Activated T-helper 17 cell treated with anti-CD3 and anti-CD28 coated beads, Interleukin-2, amount 50 U/mL, for 72 hours (primary cell): ENCODE measurements around the gene PHF12. TPM values are rescaled to one million over a fixed set of nuclear protein-coding genes. Genes with fewer than 3 reads are reported as not detected.

ENCODE experiments used
- ATAC-seq: fragments of 150-1000 bp; cut with Tn5 transposase; replicated peaks from 2 replicates; pipeline ENCODE4 v1.10.0; 2021; ENCODE audit warnings: mild to moderate bottlenecking, moderate library complexity
- H3K27ac Mint-ChIP-seq: one replicate; pipeline ENCODE4 v1.8.0; 2022; ENCODE audit warnings: mixed read lengths
- H3K27me3 Mint-ChIP-seq: one replicate; pipeline ENCODE4 v1.8.0; 2022; ENCODE audit warnings: mixed read lengths
- H3K36me3 Mint-ChIP-seq: one replicate; pipeline ENCODE4 v1.8.0; 2022; ENCODE audit warnings: low read depth, mild to moderate bottlenecking, mixed read lengths
- H3K4me1 Mint-ChIP-seq: one replicate; pipeline ENCODE4 v1.8.0; 2022; ENCODE audit warnings: mixed read lengths
- H3K4me3 Mint-ChIP-seq: one replicate; pipeline ENCODE4 v1.8.0; 2022; ENCODE audit warnings: mild to moderate bottlenecking, mixed read lengths
- H3K9me3 Mint-ChIP-seq: one replicate; pipeline ENCODE4 v1.8.0; 2022; ENCODE audit warnings: mixed read lengths
- total RNA-seq, 2 donors: library from RNA; stranded (reverse); gene quantifications; one replicate each; pipeline ENCODE4 v1.2.3, GENCODE V29; 2022

Gene PHF12
- total RNA-seq, 2 donors from 2014 or later: 56.9 to 60.2 TPM

GRCh38 chr17:28953444-28954118 is 2.3 kb upstream of the PHF12 start:
- H3K36me3 Mint-ChIP-seq: peaks cover 22% of the 10 kb centered on the region
- ATAC-seq: no peak

GRCh38 chr17:28951991-28952975 is 965 bp upstream of the PHF12 start:
- Mint-ChIP-seq H3K27ac (no peak overlapping the region), H3K4me1 (peaks cover 9% of the 10 kb centered on the region), H3K27me3 (no peaks in the 10 kb centered on the region), H3K9me3 (no peaks in the 10 kb centered on the region), H3K36me3 (peaks cover 35% of the 10 kb centered on the region), H3K4me3 (no peak overlapping the region)
- ATAC-seq: peak; percentile 81

More at GRCh38 chr17:28953444-28954118, 2.3 kb upstream of the PHF12 start:
- Mint-ChIP-seq H3K4me3 (no peak overlapping the region), H3K4me1 (no peaks in the 10 kb centered on the region), H3K27ac (no peak overlapping the region), H3K9me3 (no peaks in the 10 kb centered on the region), H3K27me3 (no peaks in the 10 kb centered on the region)

DNA sequence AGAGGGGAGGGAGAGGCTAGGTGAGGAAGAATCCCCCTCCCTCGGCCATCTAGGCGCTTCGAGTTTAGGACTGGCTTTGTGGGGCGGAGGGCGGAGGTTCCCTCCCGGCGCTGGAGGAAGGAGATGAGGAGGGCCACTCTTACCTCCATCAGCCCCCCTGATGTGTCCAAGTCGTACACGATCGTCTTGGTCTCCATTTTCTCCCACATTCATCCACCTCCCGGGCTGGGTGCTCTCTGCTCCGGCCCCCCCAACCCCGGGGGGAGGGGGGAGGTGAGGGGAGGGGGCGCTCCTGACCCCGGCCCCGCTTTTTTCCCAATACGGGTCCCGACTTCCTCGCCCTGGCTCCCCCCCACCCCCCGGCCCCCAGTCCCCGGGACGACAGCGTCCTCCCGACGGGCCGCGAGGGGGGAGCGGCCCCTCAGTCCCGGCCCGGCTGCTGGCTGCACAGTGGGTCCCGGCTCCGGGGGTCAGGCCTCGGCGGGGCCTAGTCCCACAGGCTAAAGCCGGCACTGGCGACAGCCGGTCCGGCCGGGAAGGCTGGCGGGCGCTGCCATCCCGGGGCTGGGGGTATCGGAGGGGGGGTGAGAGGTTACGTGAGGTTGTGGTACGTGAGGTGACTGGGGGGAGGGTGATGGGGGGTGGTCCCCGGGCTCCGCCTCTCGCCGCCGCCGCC is 428 bp downstream of the PHF12 start:
- peak overlapping the region; percentile 97 for H3K4me3 Mint-ChIP-seq
- peak overlapping the region; percentile 80 for H3K27ac Mint-ChIP-seq
- ATAC-seq: peak; percentile 0
- no peaks in the 10 kb centered on the region for H3K27me3 Mint-ChIP-seq
- H3K36me3 Mint-ChIP-seq: peaks cover 48% of the 10 kb centered on the region
- no peaks in the 10 kb centered on the region for H3K9me3 Mint-ChIP-seq
- H3K4me1 Mint-ChIP-seq: peaks cover 18% of the 10 kb centered on the region

DNA sequence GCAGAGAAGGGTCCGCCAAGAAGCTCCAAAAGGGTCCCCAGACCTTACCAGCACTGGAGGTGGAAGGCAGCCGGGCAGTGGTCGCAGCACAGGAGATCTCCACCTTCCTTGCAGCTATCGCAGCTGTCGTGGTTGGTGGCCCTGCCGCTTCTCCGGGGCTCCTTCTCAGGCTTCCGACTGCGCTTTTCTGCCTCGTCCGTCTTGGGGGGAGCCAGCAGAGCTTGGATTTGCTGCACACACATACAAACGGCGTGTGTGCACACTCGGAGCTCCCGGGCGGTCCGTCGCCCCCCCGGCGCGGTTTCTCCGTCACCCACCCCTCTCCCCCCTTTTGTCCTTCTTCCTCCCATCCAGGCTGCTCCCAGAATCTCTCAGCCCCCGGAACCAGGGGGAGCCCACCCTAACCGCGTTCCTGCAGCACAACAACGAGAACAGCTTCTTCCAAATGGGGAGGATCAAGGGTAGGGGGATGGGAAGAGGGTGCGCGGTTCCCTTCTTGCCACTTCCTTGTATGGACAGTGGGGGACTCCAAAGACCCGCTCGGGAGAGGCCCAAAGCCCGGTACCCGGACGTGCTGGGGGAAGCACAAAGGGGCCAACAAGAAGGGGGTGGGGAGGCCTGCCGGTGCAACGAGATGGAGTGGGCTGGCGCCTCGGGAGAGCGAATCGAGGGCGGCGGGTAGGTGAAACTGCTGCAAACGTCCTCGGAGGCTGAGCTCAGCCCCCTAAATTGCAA is 1.1 kb downstream of the PHF12 start:
- H3K9me3 Mint-ChIP-seq: no peaks in the 10 kb centered on the region
- H3K4me3 Mint-ChIP-seq: peak overlapping the region; percentile 97
- no peaks in the 10 kb centered on the region for H3K27me3 Mint-ChIP-seq
- no peak for ATAC-seq
- peaks cover 55% of the 10 kb centered on the region for H3K36me3 Mint-ChIP-seq
- peak overlapping the region; percentile 93 for H3K27ac Mint-ChIP-seq
- peaks cover 23% of the 10 kb centered on the region for H3K4me1 Mint-ChIP-seq

- H3K36me3 Mint-ChIP-seq: peaks cover 63% of the 10 kb centered on the region
- H3K4me1 Mint-ChIP-seq: peaks cover 30% of the 10 kb centered on the region
- no peaks in the 10 kb centered on the region for H3K27me3 Mint-ChIP-seq
- ATAC-seq: peak; percentile 4
- H3K27ac Mint-ChIP-seq: peak overlapping the region; percentile 93
- H3K4me3 Mint-ChIP-seq: peak overlapping the region; percentile 97
- no peaks in the 10 kb centered on the region for H3K9me3 Mint-ChIP-seq
Observed at GRCh38 chr17:28949185-28950016, 1.9 kb downstream of the PHF12 start.

GRCh38 chr17:28948873-28949184 is 2.5 kb downstream of the PHF12 start:
- H3K36me3 Mint-ChIP-seq: peaks cover 68% of the 10 kb centered on the region
- no peaks in the 10 kb centered on the region for H3K9me3 Mint-ChIP-seq
- peaks cover 33% of the 10 kb centered on the region for H3K4me1 Mint-ChIP-seq
- H3K4me3 Mint-ChIP-seq: peak overlapping the region; percentile 97
- H3K27ac Mint-ChIP-seq: peak overlapping the region; percentile 93
- H3K27me3 Mint-ChIP-seq: no peaks in the 10 kb centered on the region
- no peak for ATAC-seq

- Mint-ChIP-seq H3K36me3 (peaks cover 73% of the 10 kb centered on the region), H3K4me3 (peak overlapping the region; percentile 97), H3K27ac (peak overlapping the region; percentile 93), H3K27me3 (no peaks in the 10 kb centered on the region), H3K4me1 (peaks cover 33% of the 10 kb centered on the region), H3K9me3 (no peaks in the 10 kb centered on the region)
- no peak for ATAC-seq
Observed at GRCh38 chr17:28948342-28948741, 3.0 kb downstream of the PHF12 start.

DNA sequence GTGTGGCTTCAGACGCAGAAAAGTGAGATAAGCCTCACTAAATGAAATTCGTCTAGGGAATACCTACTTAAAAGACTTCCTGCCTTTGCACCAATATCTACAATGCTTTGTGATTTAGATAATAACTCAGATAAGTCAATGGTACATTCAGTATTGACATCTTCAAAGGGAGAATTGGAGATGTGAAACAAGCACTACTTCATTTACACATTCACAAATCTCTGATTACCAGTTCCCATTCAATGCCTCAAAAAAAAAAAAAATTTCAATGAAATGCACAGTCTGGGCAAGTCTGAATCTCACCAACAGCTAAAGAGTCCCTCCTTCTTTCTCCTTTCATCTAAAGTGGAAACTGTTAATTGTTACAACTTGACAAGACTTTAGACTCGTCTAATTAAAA is 3.7 kb downstream of the PHF12 start:
- peak overlapping the region; percentile 93 for H3K27ac Mint-ChIP-seq
- no peaks in the 10 kb centered on the region for H3K27me3 Mint-ChIP-seq
- no peak for ATAC-seq
- H3K4me1 Mint-ChIP-seq: peaks cover 33% of the 10 kb centered on the region
- H3K9me3 Mint-ChIP-seq: no peaks in the 10 kb centered on the region
- H3K4me3 Mint-ChIP-seq: peak overlapping the region; percentile 97
- peaks cover 80% of the 10 kb centered on the region for H3K36me3 Mint-ChIP-seq

DNA sequence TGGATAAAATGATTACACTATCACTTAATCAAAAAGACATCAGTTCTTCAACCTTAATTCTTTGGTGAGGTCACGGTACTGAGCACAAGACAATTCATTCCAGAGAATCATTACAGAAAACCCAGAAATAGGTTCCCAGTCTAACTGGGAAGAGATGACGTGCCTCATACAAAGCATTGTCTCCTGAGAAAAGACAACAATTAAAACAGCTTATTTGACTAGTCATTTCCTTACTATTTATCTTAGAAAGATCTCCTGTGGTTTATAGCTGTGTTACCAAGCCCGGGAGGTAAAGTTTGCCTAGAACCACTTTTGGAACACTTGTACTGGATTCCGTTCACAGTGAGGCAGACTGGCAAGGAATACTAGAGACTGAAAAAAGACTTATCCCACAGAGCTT is 5.1 kb downstream of the PHF12 start:
- peak; percentile 54 for ATAC-seq
- H3K9me3 Mint-ChIP-seq: no peaks in the 10 kb centered on the region
- H3K36me3 Mint-ChIP-seq: peaks cover 94% of the 10 kb centered on the region
- H3K4me1 Mint-ChIP-seq: peaks cover 37% of the 10 kb centered on the region
- peak overlapping the region; percentile 97 for H3K4me3 Mint-ChIP-seq
- H3K27ac Mint-ChIP-seq: peak overlapping the region; percentile 92
- H3K27me3 Mint-ChIP-seq: no peaks in the 10 kb centered on the region

DNA sequence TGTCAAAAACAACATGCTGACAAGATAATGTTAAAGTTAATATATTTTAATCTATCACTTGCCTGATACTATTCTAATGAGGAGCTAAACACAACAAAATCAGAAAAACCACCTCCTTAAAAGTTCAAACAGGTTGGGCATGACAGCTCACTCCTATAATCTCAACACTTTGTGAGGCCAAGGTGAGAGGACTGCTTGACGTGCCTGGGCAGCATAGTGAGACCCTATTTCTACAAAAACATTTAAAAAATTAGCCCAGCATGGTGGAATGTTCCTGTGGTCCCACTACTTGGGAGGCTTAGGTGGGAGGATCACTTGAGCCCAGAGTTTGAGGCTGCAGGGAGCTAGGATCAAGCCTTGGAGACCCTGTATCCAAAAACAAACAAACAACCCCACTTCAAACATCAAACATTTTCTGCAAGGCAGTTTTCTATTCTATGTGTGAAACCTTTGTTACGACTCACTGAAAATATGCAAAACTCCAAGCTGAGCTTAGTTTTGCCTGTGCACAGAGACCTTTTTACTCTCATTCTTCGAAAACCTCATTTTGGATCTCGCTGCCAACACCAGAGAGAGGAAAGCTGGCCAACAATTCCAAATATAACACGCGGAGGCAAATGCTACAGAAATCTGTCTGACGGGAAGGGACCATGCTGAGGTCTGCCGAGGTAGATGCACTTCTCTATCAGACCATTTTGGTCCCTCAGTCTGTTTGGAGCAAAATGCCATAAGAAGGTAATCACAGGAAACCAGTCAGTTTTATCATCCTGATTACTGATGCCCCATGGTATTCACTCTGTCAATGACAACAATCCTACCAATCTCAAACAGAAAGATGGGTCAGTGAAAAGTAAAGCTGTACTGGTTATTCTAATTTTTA is 6.2 kb downstream of the PHF12 start:
- Mint-ChIP-seq H3K9me3 (no peaks in the 10 kb centered on the region), H3K27me3 (no peaks in the 10 kb centered on the region), H3K4me1 (peaks cover 43% of the 10 kb centered on the region), H3K36me3 (peaks cover 96% of the 10 kb centered on the region), H3K4me3 (peak overlapping the region; percentile 97), H3K27ac (peak overlapping the region; percentile 92)
- ATAC-seq: no peak

DNA sequence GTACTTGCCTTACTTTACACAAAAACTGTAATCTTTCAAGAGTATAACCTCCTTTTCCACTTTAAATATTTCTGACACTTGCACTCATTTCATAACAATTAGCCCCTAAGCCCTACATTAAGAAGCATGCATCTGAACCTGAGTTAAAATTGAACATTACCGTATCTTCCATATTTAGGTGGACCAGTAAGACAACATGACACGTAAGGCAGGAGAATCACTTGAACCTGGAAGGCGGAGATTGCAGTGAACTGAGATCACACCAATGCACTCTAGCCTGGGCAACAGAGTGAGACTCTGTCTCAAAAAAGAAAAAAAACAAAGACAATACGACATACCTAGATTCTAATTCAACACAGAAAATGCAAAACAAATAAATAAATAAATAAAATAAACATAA is 7.0 kb downstream of the PHF12 start:
- H3K9me3 Mint-ChIP-seq: no peaks in the 10 kb centered on the region
- ATAC-seq: no peak
- H3K27ac Mint-ChIP-seq: no peak overlapping the region
- H3K4me3 Mint-ChIP-seq: peak overlapping the region; percentile 97
- H3K4me1 Mint-ChIP-seq: peaks cover 46% of the 10 kb centered on the region
- peaks cover 94% of the 10 kb centered on the region for H3K36me3 Mint-ChIP-seq
- H3K27me3 Mint-ChIP-seq: no peaks in the 10 kb centered on the region

DNA sequence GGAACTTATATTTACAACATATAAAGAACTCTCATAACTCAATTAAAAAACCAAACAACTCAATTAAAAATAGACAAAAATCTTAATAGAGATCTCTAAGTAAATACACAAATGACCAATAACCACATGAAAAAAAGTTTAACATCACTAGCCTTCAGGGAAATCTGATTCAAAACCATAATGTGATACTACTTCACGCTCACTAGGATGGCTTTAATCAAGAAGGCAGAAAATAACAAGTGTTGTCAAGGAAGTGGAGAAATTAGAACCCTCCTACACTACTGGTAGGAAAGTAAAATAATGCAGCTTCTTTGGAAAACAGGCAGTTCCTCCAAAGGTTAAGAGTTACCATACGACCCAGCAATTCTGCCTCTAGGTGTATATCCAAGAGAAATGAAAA is 8.4 kb downstream of the PHF12 start:
- Mint-ChIP-seq H3K27me3 (no peaks in the 10 kb centered on the region), H3K4me1 (peaks cover 50% of the 10 kb centered on the region), H3K4me3 (no peak overlapping the region), H3K27ac (peak overlapping the region; percentile 28), H3K36me3 (peaks cover 90% of the 10 kb centered on the region), H3K9me3 (no peaks in the 10 kb centered on the region)
- no peak for ATAC-seq

GRCh38 chr17:28941251-28941650 is 10.1 kb downstream of the PHF12 start:
- ATAC-seq: no peak
- no peak overlapping the region for H3K4me3 Mint-ChIP-seq
- no peaks in the 10 kb centered on the region for H3K9me3 Mint-ChIP-seq
- H3K27me3 Mint-ChIP-seq: no peaks in the 10 kb centered on the region
- H3K4me1 Mint-ChIP-seq: peaks cover 44% of the 10 kb centered on the region
- peaks cover 86% of the 10 kb centered on the region for H3K36me3 Mint-ChIP-seq
- peak overlapping the region; percentile 62 for H3K27ac Mint-ChIP-seq
